ENCODE data around the gene TIPARP.
"Not testable (repeated sequence)": the region's sequence is repeated elsewhere in the genome, so short reads cannot be mapped to it uniquely, and the experiment has no call there.

Gene TIPARP

GRCh38 chr3:156711113-156711512 lies 36.7 kb downstream of the TIPARP start:
- TF ChIP-seq CTCF (IDR thresholded peaks at IDR 0.05; ENCODE audit: borderline replicate concordance, insufficient read depth, low read depth, low read length): no peak

GRCh38 chr3:156711944-156712343 lies 37.6 kb downstream of the TIPARP start:
- H3K4me3 ChIP-seq (ENCODE audit: low read depth, low read length): not testable (repeated sequence)

More at GRCh38 chr3:156711113-156711512, 36.7 kb downstream of the TIPARP start:
- H3K4me3 ChIP-seq (ENCODE audit: low read depth, low read length): no peak overlapping the region

- TF ChIP-seq CTCF (IDR thresholded peaks at IDR 0.05; ENCODE audit: borderline replicate concordance, insufficient read depth, low read depth, low read length): no peak
- no peak overlapping the region for H3K4me3 ChIP-seq (ENCODE audit: low read depth, low read length)
Measured at GRCh38 chr3:156716105-156716862, 41.9 kb downstream of the TIPARP start.

- H3K4me3 ChIP-seq (ENCODE audit: low read depth, low read length): no peak overlapping the region
- no peak for TF ChIP-seq CTCF (IDR thresholded peaks at IDR 0.05; ENCODE audit: borderline replicate concordance, insufficient read depth, low read depth, low read length)
Measured at GRCh38 chr3:156718622-156719306, 44.4 kb downstream of the TIPARP start.

GRCh38 chr3:156720826-156721225 lies 46.4 kb downstream of the TIPARP start:
- TF ChIP-seq CTCF (IDR thresholded peaks at IDR 0.05; ENCODE audit: borderline replicate concordance, insufficient read depth, low read depth, low read length): no peak
- H3K4me3 ChIP-seq (ENCODE audit: low read depth, low read length): no peak overlapping the region

- no peak for TF ChIP-seq CTCF (IDR thresholded peaks at IDR 0.05; ENCODE audit: borderline replicate concordance, insufficient read depth, low read depth, low read length)
Measured at GRCh38 chr3:156721687-156722618, 47.6 kb downstream of the TIPARP start.

GRCh38 chr3:156723182-156723619 lies 48.8 kb downstream of the TIPARP start:
- no peak overlapping the region for H3K4me3 ChIP-seq (ENCODE audit: low read depth, low read length)
- TF ChIP-seq CTCF (IDR thresholded peaks at IDR 0.05; ENCODE audit: borderline replicate concordance, insufficient read depth, low read depth, low read length): no peak

More at GRCh38 chr3:156721687-156722618, 47.6 kb downstream of the TIPARP start:
- H3K4me3 ChIP-seq (ENCODE audit: low read depth, low read length): no peak overlapping the region

Measured in GM12875 (cell line).